Neural progenitor cell (in vitro differentiated cells): ENCODE results near the gene PLA2G6.

Experiments used
- EZH2phosphoT487 ChIP-seq: fragments of 200-600 bp; sonication (generic); IDR thresholded peaks from 2 replicates; pipeline ENCODE4 v1.6.1; 2017; ENCODE audit warnings: antibody characterized with exemption
- TF ChIP-seq, protein P1 (sequence below): fragments of 200-600 bp; sonication (generic); IDR thresholded peaks from 2 replicates; pipeline ENCODE4 v1.5.1; 2017; ENCODE audit warnings: antibody characterized with exemption, mild to moderate bottlenecking

- TF ChIP-seq, protein P1, sequence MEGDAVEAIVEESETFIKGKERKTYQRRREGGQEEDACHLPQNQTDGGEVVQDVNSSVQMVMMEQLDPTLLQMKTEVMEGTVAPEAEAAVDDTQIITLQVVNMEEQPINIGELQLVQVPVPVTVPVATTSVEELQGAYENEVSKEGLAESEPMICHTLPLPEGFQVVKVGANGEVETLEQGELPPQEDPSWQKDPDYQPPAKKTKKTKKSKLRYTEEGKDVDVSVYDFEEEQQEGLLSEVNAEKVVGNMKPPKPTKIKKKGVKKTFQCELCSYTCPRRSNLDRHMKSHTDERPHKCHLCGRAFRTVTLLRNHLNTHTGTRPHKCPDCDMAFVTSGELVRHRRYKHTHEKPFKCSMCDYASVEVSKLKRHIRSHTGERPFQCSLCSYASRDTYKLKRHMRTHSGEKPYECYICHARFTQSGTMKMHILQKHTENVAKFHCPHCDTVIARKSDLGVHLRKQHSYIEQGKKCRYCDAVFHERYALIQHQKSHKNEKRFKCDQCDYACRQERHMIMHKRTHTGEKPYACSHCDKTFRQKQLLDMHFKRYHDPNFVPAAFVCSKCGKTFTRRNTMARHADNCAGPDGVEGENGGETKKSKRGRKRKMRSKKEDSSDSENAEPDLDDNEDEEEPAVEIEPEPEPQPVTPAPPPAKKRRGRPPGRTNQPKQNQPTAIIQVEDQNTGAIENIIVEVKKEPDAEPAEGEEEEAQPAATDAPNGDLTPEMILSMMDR, result no peak
- no peak for TF ChIP-seq EZH2phosphoT487
Observed at GRCh38 chr22:38103641-38104040, 78.0 kb downstream of the PLA2G6 start.
